NCI-H524 (cell line): ENCODE results near the gene STPG3.
A peak's percentile ranks its signal among the peaks of the same experiment; 100 is the strongest.

Source experiments
- DNase-seq, 2 experiments: peaks; one replicate each; lab custom pipeline; 2025; lab: John Stamatoyannopoulos, UW

STPG3 gene

DNA sequence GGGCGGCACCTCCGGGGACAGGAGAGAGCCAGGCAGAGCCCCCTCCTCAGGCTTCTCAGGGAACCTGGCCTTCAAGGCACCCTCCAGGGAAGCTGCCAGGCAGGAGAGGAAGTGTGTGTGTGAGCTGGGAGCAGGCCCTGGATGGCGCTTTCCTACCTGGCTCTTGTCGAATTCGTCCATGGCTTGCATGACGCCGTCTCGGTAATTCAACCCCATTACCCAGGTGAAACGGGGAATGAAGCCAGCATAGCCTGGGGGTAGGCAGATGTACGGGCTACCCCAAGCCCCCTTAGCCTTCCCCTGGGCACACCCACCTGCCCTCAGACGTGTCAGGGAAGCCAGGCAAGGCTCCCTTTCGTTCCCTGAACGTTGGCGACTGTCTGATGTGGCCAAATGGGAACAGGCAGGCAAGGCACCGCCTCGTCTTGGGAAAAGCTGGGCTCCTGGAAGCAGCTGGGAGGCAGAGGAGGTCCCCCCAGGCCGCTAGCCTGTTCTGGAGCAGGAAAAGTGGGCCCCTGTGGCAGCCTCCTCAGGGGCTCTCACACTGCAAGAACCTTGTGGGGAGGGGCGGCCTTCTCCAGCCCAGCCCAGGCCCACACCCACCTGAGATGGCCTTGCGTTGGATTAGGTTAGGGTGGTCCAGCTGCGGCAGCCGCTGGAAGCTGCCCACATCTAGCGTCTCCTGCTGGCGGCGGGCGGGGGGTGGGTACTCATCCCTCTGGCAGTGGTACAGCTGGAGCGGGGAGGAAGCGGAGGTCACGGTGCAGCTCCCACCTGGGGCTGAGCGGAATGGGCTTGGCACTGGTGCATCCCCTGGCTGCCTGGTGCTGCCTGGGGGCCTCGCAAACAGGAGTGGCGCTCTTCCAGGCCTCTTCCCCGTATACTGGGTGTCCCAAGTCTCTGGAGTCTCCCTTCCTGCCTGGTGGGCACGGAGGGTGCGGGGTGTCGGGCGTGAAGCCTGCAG, 6.3 kb upstream of the STPG3 start:
- DNase-seq: no peak

GRCh38 chr9:137245450-137246421, 5.3 kb upstream of the STPG3 start:
- peak; percentile 69 to 88 for DNase-seq

DNA sequence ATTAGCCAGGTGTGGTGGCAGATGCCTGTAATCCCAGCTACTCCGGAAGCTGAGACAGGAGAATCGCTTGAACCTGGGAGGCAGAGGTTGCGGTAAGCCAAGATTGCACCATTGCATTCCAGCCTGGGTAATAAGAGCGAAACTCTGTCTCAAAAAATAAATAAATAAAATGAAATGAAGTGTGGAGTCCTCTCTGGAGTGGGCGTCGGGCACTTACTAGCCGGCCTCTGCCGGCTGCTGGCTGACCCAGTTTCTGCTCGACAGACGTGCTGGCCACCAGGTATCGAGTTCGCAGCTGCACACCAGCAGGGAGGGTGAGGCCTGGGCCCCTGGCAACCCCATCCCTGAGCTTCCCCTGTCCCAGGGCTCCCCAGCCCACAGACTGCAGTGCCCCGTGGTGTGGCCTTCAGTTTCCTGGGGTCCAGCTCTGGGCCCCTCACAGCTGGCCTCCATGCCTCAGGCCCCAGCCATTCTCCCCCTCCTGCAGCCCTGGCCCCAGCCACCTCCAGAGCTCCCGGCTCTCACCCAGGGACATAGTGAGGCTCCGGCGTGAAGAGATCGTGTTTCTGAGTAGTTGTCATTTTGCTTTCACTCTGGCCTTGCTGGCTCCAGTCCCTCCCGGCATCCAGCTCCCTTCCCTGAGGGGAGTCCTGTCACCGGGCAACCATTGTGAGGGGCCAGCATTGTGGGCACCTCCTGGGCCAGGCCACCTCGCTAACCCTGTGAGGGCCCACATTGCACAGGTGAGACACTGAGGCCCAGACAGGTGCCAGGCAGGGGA, 3.8 kb upstream of the STPG3 start:
- DNase-seq: no peak

- no peak for DNase-seq
These were observed 3.2 kb upstream of the STPG3 start for GRCh38 chr9:137247916-137248175.

DNA sequence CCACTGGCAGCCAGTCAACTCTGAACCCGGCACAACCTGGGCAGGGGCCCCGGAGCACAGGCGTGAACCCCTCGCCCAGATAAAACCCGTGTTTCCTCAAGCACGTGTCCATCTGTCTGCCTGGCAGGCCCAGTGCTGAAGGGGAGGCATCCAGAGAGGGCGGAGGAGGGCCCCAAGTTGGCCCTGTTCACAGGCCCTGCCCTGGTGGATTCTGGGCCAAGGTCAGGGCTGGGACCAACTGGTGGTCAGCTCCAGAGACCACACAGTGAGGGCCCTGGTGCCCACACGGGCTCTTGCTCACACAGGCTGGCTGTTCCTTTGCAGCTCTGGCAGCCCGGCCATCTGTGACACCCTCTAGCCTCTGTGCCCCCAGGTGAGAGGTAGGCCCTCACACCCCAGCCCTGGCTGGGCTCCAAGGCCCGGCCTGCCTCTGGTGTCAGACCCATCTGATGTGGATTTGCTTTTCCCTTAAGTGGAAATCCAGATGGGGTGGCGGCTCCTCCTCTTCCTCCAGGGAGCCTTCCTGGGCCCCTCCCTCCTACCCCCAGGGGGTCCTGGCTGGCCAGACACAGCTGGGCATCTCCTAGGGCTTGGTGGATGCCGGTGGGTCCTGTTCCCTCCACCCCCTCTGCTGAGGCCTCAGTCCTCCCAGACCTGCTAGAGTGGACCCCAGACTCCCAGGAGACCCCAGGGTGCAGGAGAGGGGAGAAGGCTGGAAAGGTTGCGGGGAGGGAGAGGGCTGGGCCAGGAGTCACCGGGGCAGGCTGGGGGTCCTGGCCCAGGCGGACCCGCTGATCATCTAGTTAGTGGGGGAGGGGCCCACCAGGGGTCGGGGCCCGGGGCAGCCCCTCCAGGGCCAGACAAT, 525 bp upstream of the STPG3 start:
- peak; percentile 63 to 79 for DNase-seq

GRCh38 chr9:137251490-137252268, 593 bp downstream of the STPG3 start:
- DNase-seq: no peak

DNA sequence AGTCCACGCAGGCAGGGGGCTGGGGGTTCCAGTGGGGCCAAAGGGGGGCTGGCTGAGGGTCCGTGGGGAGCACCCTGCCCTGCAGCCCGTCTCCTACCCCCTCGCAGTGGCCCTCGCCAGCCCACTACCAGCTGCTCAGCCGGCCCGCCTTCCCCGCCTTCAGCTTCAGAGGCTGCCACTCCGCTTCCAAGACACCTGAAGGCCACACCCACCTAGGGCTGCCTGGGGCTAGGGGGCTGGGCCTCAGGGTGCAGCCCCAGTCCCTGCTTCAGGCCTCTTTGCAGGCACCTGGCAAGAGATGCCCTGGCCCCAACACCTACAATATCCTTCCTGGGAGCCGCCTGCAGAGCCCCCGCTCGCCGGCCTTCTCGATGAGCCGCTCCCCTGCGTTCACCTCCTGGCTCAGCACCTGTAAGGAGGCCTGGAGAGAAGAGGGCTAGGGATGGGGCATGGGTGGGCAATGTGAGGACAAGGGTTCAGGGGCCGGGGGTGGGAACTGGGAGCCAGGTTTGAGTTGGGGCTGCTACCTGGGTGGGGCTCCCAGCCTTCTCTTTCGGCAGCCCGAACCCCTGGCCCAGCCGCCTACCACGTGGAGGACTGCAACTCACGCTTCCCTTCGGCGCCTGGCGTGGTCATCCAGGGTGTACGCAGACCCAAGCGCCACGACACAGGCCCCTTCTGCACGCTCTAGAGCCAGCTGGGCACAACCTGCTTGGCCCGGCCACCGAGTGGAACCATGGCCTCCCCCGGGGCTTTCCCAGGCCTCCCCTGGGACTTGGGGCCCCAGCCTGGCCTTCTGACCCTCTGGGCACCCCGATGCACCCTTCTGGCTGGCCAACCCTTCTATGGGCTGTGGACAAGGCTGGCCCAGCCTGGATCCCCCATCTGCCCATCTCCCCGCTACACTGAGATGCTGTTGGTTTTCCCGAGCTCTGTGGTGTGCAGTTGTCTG, 1.7 kb downstream of the STPG3 start:
- no peak for DNase-seq

DNA sequence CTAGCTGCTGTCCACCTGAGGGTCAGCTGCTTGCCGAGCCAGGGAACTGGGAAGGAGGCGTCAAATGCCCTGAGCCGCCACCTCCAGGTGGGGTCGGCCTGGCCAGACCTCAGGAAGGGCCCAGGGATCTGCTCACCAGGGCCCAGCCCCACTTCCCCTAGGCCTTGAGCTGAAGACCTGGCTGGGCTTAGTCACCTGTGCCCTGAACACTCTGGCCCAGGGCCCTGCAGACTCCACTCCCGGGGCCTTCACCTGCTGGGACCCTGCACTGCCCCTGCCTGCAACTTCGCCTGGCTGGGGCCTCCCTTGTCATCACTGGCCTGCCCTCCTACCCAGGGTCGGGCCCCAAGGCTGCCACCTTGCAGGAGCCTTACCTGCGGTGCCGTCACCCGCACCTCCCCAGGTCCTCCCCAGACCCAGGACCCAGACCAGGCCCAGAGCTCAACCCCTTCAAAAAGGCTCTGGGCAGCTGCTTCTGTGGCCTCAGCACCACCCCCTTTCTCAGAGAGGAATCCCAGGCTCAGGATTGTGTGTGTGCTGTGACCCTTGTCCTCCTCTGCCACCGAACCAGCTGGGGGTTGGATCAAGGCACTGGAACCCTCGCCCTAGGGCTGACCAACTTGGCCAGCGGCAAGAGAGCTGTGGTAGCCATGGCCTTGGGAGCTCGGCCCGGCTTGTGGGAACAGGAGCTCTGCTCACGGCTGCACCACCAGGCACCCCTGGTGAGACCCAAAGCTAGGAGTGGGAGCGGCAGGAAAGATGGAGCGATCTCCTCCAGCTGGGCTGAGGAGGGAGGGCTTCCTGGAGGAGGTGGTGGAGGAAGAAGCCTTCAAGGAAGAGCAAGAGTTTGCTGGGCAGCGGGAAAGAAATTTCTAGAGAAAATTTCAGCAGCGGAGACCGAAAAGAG, 2.9 kb downstream of the STPG3 start:
- no peak for DNase-seq

GRCh38 chr9:137254624-137255447, 3.8 kb downstream of the STPG3 start, which contains the start of gene NELFB:
TSS of gene NELFB (plus strand) at chr9:137255327.
- DNase-seq: peak; percentile 77 to 89

- peak in 1 of 2 experiments; percentile 69 for DNase-seq
These were observed 4.5 kb downstream of the STPG3 start for GRCh38 chr9:137255448-137256114.

- no peak for DNase-seq
These were observed 5.3 kb downstream of the STPG3 start for GRCh38 chr9:137256362-137256761.

DNA sequence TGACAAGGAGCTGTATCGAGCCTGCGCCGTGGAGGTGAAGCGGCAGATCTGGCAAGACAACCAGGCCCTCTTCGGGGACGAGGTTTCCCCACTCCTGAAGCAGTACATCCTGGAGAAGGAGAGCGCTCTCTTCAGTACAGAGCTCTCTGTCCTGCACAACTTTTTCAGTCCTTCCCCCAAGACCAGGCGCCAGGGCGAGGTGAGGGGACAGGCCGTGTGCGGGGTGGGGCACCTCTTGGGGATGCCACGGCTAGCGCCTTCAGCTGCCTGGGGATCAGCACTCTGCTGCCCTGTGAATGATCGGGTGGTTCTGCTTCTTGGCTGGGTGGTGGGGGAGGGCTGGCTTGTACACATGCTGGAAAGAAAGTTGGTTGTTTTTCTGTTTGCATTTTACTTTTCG, 5.8 kb downstream of the STPG3 start:
- no peak for DNase-seq

DNA sequence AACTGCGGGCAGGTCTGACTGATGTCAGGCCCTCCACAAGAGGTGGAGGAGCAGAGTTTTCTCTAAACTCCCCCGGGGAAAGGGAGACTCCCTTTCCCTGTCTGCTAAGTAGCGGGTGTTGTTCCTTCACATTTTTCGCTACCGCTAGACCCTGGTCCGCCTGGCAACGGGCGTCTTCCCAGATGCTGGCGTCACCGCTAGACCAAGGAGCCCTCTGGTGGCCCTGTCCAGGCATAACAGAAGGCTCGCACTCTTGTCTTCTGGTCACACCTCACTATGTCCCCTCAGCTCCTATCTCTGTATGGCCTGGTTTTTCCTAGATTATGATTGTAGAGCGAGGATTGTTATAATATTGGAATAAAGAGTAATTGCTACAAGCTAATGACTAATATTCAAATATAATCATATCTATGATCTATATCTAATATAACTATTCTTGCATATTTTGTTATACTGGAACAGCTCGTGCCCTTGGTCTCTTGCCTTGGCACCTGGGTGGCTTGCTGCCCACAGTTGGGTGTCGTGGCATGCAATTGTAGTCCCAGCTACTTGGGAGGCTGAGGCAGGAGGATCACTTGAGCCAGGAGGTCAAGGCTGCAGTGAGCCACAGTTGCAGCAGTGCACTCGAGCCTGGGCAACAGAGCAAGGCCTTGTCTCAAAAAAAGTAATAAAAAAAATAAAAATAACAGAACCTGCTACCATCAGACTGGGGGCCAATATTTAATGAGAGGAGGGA, 11.3 kb downstream of the STPG3 start:
- DNase-seq: peak in 1 of 2 experiments; percentile 47

GRCh38 chr9:137262909-137263285, 11.8 kb downstream of the STPG3 start:
- no peak for DNase-seq

DNA sequence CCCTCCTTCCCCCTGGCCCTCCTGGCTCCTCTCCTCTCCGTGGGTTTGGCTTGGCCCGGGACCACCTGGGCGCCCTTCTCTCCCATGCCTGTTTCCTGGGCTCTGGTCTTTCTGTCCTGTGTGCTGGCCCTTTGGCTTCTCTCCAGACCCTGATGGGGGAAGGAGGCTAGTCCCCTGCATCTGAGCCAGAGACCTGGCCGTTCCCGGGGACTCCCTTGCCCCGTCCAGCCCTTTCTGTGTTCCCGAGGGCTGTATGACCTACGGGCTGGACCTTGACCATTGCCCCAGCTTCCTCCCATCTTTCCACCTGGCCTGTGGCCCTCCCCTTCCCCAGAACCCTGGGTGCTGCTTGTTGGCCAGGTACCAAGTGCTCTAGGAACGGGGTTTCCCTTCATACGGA, 12.4 kb downstream of the STPG3 start:
- no peak for DNase-seq

GRCh38 chr9:137264067-137264466, 13.0 kb downstream of the STPG3 start:
- no peak for DNase-seq
